GM19023 (cell line): Measurements from ENCODE around the gene CCDC85A.

Experiments
- ATAC-seq: cut with Tn5 transposase; IDR thresholded peaks from one replicate; pipeline ENCODE4 v1.9.1; 2021; ENCODE audit warnings: mild to moderate bottlenecking, moderate library complexity; ENCODE audit not compliant: unreplicated experiment

The CCDC85A gene

DNA sequence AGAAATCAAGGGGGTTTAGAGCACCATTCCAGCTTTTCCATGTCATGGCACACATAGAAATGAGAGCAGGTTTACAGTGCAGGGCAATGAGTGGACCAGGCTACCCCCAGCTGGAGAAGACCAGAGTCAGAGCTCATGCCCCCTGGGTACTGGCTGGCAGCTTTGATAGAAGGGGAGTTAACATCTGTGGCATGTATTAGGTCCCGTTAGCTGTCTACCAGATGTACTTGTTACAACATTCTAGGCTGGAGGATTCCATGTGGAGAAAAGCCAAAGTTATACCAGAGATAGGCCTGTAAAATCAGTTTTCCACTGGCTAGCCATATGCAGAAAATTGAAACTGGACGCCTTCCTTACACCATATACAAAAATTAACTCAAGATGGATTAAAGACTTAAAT, 109.2 kb downstream of the CCDC85A start:
- no peak for ATAC-seq

DNA sequence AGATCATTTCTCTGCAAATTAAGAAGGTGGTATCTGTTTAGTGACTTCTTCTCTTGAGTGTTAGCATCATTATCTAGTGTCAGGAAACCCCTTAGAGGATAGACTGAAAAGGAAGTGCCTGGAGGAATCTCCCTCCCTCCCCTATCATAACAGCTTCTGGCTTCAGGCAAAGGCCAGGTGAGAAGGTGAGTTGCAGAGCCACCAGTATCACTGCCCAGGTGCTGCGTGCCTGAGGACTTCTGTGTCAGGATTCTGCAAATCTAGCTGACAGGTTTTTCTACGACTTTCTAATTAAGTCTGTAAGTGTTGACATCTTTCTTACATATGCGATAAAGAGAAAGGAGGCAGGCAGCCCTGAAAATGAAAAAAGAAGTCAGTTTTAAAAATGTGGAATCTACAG, 111.9 kb downstream of the CCDC85A start:
- no peak for ATAC-seq

DNA sequence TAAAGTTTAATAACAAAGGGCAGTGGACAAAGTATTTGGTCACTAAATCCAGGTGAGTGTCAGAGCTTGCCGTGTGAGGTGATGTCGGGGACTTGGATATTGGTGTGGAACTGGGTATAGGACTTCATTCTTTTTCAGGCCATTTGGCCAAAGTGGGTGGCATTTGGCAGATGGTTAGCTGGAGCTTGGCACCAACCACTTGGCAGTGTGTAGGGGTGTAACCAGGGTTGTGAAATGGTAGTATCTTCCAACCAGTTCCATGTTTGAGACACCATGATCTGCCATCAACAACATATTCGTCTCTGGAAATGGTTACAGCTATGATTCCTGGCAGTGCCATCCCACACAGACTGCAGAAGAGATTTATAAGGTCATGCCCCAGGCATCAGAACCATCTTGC, 113.9 kb downstream of the CCDC85A start:
- no peak for ATAC-seq

DNA sequence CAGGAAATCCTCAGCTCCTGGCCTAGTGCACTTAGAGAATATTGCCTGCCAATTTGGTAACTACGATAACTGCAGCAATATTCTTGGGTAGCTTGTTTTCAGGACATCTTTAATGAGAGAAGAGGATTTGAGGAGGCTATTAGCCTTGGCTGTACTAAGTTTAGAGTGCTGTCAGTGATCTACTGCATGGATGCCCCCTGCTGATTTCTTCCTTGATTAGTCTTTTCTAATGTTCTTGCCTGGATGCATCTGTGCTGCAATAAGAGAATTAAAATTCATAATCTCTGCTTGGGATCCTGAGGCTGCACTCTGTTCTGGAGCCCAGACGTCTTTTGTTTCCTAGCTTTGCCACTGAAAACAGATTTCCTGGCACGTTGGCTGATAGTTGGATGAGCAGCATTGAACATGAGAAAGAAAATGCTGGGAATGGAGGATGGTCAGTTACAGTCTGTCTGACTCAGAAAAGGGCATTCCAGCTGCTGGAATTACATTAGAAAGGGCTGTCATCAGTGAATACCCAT, 115.4 kb downstream of the CCDC85A start:
- ATAC-seq: no peak

DNA sequence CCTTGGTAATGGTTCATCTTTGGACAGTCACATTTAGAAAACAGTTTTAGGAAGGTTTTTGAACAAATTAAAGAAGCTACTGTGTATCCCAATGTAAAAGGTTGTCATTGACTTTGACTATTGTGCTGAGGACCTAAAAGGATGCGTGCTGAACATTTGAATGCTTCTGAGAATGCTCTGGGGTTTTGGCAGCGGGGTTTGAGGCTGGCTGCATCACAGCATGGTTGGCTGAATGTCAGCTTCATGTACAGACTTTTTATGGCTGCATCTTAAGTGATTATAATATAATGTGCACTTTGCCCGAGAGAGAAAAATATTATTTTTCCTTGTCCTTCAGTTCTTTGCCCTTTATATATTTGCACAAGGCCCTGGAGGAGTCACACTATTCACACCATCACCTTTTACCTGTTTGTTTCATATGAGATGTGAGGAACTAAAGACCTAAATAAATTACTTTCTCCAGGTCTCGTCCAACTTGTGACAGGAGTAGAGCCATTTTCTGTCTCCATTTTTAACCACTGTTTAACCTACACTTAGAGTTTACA, 125.9 kb downstream of the CCDC85A start:
- ATAC-seq: no peak

DNA sequence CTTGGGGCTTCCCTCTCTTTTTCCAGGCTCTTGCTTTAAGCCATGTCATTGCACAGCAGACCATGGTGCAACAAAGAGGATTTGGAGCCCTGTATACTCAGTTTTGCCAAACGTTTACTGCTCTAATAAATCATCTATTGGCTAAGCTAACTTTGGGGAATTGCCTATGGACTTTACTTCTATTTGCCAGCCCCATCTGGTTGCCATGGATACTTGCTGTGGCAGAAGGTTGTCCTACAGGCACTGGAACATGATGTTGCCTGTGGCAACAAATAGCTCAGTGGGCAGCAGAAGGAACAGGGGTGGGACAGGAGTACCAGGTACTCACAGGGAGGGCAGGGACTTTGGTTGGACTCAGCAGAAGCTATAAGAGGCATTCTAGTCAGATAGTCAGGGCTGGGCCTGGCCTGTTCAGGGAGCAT, 129.7 kb downstream of the CCDC85A start:
- no peak for ATAC-seq

DNA sequence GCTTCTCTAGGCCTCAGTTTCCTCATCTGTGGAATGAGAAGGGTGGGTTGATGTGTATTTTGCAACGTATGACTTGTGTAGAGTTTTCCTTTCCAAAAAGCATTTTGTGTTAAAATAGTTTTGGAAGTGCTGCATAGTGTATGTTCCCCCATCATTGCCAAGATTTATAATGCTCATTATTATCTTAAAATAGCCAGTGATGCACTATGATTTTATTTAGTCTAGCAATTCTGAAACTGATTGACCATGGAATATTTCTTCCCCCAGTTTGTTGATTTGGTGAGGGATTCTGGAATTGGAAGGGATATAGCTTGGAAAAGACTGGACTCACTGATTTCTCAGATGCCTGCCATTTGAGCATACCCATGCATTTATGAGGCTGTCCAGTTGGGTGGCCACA, 130.6 kb downstream of the CCDC85A start:
- no peak for ATAC-seq

DNA sequence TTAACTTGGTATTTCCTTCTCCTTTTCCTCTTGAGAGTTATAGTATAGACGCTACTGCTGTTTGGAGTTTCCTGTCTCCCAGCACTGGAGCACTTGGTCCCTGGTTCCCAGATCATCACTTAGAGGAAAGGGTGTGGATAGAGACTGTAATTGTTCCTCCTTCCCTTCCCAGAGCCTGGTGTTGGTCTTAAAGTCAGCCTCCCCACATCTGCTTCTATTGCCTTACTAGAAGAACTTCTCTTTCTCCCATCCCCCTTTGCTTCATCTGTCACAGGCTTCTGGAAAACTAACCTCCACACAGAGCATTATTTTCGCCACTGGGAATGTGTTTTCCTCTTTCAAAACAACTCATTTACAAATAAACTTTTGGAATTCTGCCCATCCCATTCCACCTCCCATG, 131.0 kb downstream of the CCDC85A start:
- ATAC-seq: no peak

DNA sequence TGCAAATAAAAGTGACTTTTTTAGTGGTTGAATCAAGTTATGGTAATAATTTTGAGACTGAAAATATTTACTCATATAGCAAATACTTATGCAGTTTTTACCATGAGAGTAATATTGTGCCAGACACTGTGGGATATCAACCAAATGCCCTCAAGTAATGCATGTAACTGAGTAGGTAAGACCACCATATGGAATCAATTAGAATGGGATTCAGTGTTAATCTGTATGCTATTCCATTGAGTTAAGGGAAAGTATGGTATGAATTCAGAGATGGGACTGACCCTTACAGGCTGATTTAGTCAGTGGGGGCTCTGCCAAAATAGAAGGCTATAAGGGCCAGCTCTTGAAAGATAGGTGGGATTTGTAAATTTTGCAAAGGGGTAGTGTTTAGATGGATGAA, 131.6 kb downstream of the CCDC85A start:
- no peak for ATAC-seq

DNA sequence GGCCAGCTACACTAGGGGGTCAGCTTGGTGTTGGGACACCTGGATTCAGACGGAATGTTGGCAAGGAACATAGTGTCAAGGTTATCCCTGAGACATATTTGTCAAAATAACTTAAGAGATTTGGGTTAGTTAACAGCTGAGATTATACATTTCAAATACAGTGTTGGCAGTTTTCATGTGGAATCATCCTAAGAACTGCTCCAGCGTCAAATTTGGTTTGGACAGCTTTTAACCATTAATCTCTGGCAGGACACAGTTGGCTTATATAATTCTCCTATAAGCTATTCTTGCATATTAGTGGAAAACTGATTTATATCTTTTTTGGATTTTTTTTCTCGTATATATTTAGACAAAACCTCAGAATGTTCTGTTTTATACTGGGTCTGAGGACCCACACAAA, 132.2 kb downstream of the CCDC85A start:
- ATAC-seq: no peak

DNA sequence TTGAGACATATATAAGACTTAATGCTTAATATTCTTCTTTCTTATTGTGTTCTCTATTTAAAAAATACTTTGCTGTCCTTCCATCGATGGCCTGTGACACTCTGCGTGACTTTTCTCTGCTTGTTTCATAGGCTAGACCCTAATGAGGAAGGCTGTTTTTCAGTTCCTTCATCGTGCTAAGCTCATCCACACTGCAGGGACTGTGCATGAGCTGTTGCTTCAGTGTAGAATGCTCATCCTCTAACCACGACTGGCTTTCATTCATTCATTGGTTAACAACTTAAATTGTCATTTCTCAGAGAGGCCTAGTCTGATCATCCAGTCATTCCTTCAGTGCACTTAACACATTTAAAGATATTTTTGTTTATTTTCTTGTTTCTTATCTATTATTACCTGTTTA, 134.4 kb downstream of the CCDC85A start:
- ATAC-seq: no peak

DNA sequence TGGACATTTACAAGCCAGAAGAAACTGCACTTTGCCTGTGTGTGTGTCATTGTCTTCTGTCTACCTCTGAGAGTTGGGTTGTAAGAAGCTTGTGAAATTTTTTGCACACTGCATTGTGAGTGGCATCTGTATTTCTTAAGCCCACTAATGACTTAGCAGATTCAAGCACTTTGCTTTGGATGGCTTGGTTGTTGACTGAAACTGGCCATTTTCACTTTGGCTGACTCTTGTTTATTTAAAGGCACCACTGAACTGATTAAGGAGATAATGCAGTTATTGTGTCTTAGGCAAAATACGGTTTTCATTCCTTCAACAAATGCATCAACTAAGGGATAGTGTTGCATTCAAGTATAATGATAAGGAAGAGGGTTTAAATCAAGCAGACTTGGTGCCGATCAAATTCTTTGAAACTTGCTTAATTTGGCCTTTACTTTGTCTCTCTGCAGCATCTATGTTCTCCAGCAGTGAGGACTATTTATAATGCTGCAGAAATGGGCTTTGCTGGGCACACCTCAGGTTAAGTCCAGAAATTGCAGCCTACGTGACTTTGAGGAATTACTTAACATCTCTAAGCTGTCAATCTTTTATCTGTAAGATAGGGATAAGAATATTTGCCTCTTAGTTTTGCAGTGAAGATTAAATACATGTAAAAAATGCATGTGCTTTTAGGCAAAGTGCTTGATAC, 142.0 kb downstream of the CCDC85A start:
- no peak for ATAC-seq

DNA sequence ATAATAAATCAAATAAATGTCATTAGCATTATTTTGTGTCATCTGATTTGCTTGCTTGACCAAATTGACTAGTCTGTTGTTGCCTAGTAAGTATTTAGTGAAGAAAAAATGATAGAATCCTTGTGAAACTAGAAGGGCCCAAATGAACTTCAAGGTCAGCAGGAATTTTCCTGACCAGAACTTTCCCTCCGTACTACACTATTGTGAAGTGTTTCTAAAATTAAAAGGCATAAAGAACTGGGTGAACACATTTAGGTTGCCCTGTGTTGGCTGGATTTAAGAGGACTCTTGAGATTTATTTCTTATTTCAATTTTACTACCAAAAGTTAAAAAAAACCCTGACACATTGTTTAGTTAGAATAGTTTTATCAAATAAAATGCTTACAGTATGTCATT, 142.6 kb downstream of the CCDC85A start:
- no peak for ATAC-seq

DNA sequence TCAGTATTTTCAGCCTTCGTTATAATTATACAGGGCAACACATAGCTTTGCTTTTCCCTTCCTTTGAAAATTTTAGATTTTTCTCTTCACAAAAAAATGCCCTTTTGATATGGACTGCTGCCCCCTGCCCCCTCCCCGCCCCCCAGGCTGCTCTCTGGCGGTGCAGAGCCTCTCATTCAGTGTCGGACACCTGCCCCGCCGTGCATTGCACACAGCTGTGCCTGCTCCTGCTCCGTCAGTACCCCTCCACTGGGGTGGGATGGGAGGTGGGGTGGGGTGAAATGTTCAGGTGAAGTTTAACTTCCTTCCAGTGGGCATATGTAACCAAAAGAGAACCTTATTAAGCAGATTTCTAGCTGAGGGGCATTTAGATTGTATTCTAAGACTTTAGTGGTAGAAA, 148.0 kb downstream of the CCDC85A start:
- ATAC-seq: no peak

DNA sequence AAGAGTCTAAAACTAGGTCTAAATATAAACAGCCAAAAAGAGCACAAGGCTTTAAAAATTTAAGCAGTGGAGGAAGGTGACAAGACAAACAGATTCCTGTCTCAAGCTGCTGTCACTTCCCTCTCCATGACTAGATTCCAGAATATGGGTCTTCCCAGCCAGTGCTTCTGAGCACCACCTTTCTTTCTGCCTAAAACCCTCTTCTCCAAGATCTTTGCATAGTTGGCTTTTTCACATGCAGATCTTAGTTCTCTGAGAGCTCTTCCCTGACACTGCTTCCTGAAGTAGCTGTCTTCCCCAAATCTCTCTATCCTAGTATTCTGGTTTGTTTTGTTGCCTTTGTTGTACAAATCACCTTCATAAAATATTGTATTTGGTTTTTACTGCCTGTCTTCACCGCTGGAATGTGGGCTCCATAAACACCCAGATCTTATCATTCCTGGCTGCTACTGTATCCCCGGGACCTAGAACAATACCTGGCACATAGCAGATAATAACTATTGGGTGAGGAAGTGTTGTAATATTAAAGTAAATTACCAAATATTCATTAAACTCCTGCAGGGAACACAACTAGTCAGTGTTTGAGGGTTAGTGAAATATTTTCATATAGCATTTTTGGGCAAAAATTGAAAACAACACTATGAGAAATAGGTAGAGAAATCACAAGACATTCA, 150.2 kb downstream of the CCDC85A start:
- no peak for ATAC-seq

DNA sequence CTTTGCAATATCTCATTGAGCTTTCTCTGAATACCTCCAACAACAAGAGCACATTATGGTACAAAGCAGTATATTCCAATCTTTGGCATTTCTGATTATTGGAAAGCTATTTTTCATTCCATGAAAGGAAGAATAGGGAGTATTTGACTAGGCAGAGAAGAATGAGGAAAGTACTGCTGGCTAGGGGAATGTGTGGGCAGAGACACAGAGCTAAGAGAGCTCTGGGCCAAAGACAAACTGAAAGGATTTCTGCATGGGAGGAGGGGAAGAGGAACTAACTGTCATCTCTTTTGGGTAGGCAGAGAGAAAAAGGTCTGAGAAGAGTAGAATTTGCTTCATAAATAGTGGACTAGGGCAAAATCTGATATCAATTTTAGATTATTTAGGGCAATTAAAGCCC, 150.8 kb downstream of the CCDC85A start:
- ATAC-seq: no peak

DNA sequence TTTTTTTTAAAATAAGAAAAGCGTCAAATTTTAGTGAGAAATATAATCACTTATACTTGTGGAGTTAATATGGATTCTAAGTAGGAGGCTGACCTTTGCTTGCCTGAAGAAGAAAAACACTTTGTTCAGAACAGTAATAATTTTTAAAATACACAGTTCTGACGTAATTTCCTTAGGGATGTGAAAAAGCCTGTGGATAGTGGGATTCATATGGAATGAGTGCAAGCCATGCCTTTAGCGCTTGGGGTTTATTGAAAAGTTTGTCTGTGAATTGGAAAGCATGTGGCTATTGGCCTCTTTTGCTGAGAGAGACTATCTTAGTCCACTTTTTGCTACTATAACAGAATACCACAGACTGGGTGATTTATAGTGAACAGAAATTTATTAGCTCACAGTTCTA, 151.3 kb downstream of the CCDC85A start:
- no peak for ATAC-seq

DNA sequence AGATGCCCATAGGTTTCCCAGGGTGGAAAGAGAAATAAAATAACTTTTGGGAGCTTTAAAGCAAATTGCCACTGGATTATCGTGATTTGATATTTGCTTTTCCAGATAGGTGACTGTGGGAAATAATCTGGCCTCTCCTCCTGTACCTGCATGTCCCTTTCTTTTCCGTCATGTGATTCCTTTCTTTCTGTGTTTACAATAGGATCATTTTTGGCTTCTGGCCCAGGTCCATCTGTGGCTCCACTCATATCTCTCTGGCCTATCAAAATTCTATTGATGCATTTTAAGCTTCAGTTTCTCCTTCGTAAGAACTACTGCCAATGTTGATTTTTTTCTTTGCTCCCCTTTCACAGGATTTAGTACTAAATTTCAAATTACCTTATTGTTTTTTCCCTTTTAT, 153.6 kb downstream of the CCDC85A start:
- no peak for ATAC-seq

DNA sequence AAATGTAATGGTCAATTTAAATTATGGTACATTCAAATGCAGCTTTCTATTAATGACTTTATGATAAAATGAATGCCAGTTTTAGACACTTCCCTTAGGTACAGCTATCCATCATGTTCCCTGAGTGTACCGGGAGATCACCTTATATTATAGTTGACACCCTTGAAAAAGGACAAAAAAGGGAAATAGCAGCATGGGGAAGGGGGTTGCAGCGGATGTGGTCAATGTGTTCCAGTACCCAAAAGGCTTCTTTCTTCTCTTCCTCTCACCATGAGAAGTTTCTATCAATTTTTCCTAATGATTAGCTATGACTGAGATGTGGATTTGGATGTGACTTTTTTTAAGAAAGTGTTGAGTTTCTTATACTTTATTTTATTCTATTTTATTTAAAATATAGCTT, 154.4 kb downstream of the CCDC85A start:
- ATAC-seq: no peak

DNA sequence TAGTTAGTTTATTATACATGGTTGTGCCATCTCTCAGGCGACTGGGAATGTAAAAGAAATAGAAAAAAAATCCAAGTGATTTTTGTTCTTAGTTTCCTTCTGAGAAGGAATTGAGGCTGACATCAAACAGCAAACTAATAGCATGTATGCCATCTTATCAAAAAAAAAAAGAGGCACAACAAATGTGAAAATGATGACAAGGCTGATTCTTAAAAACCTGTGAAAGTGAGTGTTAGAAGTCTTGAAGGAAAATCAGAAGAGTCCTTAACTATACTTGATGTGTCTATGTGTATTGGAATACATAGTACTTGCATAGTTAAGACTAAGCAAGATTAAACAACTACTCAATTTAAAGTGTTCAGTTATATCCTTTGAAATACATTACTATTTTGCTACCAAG, 161.0 kb downstream of the CCDC85A start:
- ATAC-seq: no peak

DNA sequence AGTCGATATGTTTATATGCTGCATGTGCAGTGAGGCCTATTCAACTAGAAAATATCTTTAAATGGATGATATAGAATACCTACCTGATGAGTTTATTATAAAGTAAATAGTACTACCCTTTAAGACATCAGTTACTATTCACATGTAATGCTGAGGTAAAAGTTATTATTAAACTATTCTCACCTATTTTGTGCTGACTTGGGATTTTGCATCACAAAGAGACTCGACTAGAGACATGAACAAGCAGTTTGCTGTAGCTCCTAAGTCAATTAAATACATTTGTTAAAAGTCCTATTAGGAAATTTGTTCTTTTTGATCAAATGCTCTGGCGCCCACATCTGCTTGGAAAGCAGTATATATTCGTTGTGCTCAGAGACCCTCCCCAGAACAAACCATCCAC, 164.1 kb downstream of the CCDC85A start:
- peak; percentile 12 for ATAC-seq
